Mesendoderm (in vitro differentiated cells): Measurements from ENCODE around the gene ANKFN1.

Experiments
- DNase-seq: peaks from one replicate; pipeline ENCODE4 v3.0.0; 2013
- H2AK5ac ChIP-seq: 2 replicates; pipeline ENCODE4 v1.6.1; 2013; ENCODE audit warnings: low read length, inconsistent platforms
- H2BK120ac ChIP-seq: 2 replicates; pipeline ENCODE4 v1.6.1; 2013; ENCODE audit warnings: low read depth, mild to moderate bottlenecking, low read length, moderate library complexity, mixed read lengths
- H2BK15ac ChIP-seq: replicated peaks from 2 replicates; pipeline ENCODE4 v1.6.1; 2013; ENCODE audit warnings: low read depth, mild to moderate bottlenecking, moderate library complexity
- H2BK5ac ChIP-seq: 2 replicates; pipeline ENCODE4 v1.6.1; 2013; ENCODE audit warnings: low read length, inconsistent platforms
- H3K18ac ChIP-seq: 2 replicates; pipeline ENCODE4 v1.6.1; 2013; ENCODE audit warnings: mild to moderate bottlenecking, low read length, mixed read lengths
- H3K23ac ChIP-seq: one replicate; pipeline ENCODE4 v1.6.1; 2013; ENCODE audit warnings: low read length
- H3K27ac ChIP-seq: 2 replicates; pipeline ENCODE4 v1.5.1; 2013; ENCODE audit warnings: low read depth, mild to moderate bottlenecking, inconsistent platforms, low read length, moderate library complexity
- H3K27me3 ChIP-seq: 2 replicates; pipeline ENCODE4 v1.6.1; 2013; ENCODE audit warnings: low read length, control low read depth, mild to moderate bottlenecking, inconsistent platforms; ENCODE audit not compliant: insufficient read depth, poor library complexity
- H3K36me3 ChIP-seq: 2 replicates; pipeline ENCODE4 v1.6.1; 2013; ENCODE audit warnings: low read length, inconsistent platforms; ENCODE audit not compliant: control insufficient read depth, insufficient read depth
- H3K4ac ChIP-seq: one replicate; pipeline ENCODE4 v1.6.1; 2013; ENCODE audit warnings: low read depth, mild to moderate bottlenecking, low read length, moderate library complexity
- H3K4me1 ChIP-seq: 2 replicates; pipeline ENCODE4 v1.6.1; 2013; ENCODE audit warnings: low read depth, low read length, inconsistent platforms; ENCODE audit not compliant: control insufficient read depth
- H3K4me2 ChIP-seq: 2 replicates; pipeline ENCODE4 v1.6.1; 2013; ENCODE audit warnings: low read length
- H3K4me3 ChIP-seq: 2 replicates; pipeline ENCODE4 v1.5.1; 2013; ENCODE audit warnings: mild to moderate bottlenecking, low read length
- H3K56ac ChIP-seq: one replicate; pipeline ENCODE4 v1.6.1; 2013; ENCODE audit warnings: low read length
- H3K79me1 ChIP-seq: 2 replicates; pipeline ENCODE4 v1.6.1; 2013; ENCODE audit warnings: low read length, inconsistent platforms
- H3K79me2 ChIP-seq: 2 replicates; pipeline ENCODE4 v1.6.1; 2013; ENCODE audit warnings: mild to moderate bottlenecking, low read length; ENCODE audit not compliant: control insufficient read depth, insufficient read depth
- H3K9ac ChIP-seq: 2 replicates; pipeline ENCODE4 v1.6.1; 2013; ENCODE audit warnings: low read length, inconsistent platforms
- H4K5ac ChIP-seq: one replicate; pipeline ENCODE4 v1.6.1; 2013; ENCODE audit warnings: low read length
- H4K8ac ChIP-seq: one replicate; pipeline ENCODE4 v1.6.1; 2013; ENCODE audit warnings: low read depth, mild to moderate bottlenecking, control low read depth, low read length, moderate library complexity
- WGBS: extraction: QIAGEN DNeasy Blood & Tissue Kit; methylation state at CpG from one replicate; pipeline ENCODE4 v1.1.7; 2013; ENCODE audit warnings: low lambda C conversion rate, missing lambda C conversion rate; ENCODE audit not compliant: insufficient coverage; ENCODE audit errors: extremely low coverage; 5-methylcytosine and 5-hydroxymethylcytosine counted together

ANKFN1 gene

DNA sequence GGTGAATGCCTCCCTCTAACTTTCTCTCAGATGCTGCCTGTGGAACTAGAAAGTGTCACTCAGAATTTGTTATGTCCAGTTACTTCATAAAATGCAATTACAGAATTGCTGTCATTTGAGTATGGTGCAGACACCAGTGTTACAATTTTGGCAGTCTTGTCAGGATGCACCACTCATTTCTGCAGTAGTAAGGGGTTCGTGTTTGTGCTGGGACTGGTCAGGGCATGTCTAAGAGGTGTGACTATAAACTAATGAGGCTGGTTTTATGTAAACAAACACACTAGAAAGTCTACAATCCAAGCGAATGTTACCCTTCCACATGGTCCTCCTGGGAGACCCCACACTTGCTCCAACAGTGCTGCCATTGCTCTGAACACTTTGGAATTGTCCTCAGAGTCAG lies 206.2 kb downstream of the ANKFN1 start:
- DNase-seq = no peak

DNA sequence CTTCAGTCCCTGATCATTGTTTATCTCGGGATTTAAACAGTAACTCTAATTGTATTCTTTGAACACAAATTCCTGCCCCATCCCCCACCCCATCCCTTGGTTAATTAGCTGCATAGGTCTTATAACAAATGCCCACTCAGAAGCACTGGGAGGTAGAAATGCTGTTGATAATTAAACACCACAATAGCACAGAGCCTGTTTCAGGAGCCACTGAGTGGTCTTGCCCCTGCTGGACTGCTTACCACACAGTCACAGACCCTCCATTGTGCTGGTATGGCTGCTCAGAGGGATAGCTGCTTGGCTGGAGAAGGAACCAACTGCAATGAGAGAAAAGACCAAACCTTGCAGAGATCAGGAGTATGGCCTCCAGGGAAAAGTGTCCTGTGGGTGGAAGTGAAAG lies 214.1 kb downstream of the ANKFN1 start:
- WGBS = no CpG with 5 or more reads among the region's 1 CpG
- Histone ChIP-seq H3K79me1 (no peaks in the 10 kb centered on the region), H3K4ac (no peak overlapping the region), H2AK5ac (no peak overlapping the region), H3K4me1 (peaks cover 3% of the 10 kb centered on the region), H3K23ac (no peak overlapping the region), H2BK5ac (no peak overlapping the region), H4K5ac (no peak overlapping the region), H3K79me2 (no peaks in the 10 kb centered on the region), H3K27me3 (no peaks in the 10 kb centered on the region), H3K56ac (no peak overlapping the region), H3K18ac (no peak overlapping the region), H3K4me2 (no peak overlapping the region), H4K8ac (no peak overlapping the region), H3K36me3 (no peaks in the 10 kb centered on the region), H3K9ac (no peak overlapping the region), H3K4me3 (no peak overlapping the region), H2BK120ac (no peak overlapping the region), H3K27ac (no peak overlapping the region), H2BK15ac (no peak overlapping the region)
- DNase-seq = peak; percentile 49

More for the DNA sequence above, 206.2 kb downstream of the ANKFN1 start:
- Histone ChIP-seq H3K36me3 (no peaks in the 10 kb centered on the region), H3K27me3 (no peaks in the 10 kb centered on the region), H3K4me2 (no peak overlapping the region), H3K4me1 (no peaks in the 10 kb centered on the region), H3K56ac (no peak overlapping the region), H4K5ac (no peak overlapping the region), H3K4ac (no peak overlapping the region), H3K18ac (no peak overlapping the region), H2AK5ac (no peak overlapping the region), H3K4me3 (no peak overlapping the region), H3K9ac (no peak overlapping the region), H3K79me2 (no peaks in the 10 kb centered on the region), H3K27ac (no peak overlapping the region), H3K79me1 (no peaks in the 10 kb centered on the region), H3K23ac (no peak overlapping the region), H2BK5ac (no peak overlapping the region), H2BK15ac (no peak overlapping the region), H4K8ac (no peak overlapping the region), H2BK120ac (no peak overlapping the region)
- no CpG with 5 or more reads among the region's 2 CpGs for WGBS

DNA sequence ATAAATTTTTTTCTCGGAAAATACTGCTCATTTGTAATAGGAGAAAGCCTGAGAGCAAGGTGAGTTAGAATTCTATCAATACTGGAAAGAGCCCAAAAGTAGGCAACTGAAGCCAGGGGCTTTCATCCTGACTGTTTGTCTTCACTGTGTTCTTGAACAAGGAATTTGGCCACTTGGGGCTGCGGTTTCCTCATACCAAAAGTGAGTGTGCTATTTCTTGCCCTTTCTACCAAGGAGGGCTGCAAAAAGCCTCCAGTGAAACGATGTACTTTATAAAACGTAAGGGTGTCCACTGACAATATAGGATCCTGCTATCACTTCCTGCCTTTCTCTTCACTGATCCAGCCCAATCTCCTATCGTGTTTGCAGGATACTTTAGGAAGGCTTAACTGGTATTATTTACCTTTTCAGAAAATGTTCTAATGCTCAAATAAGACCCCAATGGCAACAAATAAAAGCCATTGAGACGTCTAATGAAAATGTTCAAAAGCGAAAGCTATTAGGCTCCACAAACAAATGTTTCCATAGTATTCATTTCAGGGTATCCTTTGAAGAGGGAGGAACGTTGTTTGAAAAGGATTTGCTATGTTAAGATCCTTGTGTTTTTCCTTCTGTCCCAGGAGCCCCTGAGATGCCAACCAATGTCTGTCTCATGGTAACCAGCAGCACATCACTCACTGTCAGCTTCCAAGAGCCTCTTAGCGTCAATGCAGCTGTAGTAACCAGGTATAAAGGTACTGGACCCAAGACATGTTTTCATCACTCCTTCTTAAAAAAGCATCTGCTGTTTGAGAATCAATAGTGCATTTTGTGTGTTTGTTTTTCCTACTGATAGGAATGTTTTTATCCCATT lies 220.9 kb downstream of the ANKFN1 start:
- no peak overlapping the region for H4K8ac ChIP-seq
- no peaks in the 10 kb centered on the region for H3K36me3 ChIP-seq
- H3K27me3 ChIP-seq = no peaks in the 10 kb centered on the region
- no peak overlapping the region for H3K18ac ChIP-seq
- no peaks in the 10 kb centered on the region for H3K79me1 ChIP-seq
- H3K4me3 ChIP-seq = no peak overlapping the region
- peak; percentile 21 for DNase-seq
- H2BK120ac ChIP-seq = no peak overlapping the region
- no peak overlapping the region for H3K56ac ChIP-seq
- WGBS = no CpG with 5 or more reads among the region's 9 CpGs
- no peak overlapping the region for H3K4ac ChIP-seq
- H3K23ac ChIP-seq = no peak overlapping the region
- H4K5ac ChIP-seq = no peak overlapping the region
- no peak overlapping the region for H2AK5ac ChIP-seq
- H3K4me1 ChIP-seq = no peaks in the 10 kb centered on the region
- H3K9ac ChIP-seq = no peak overlapping the region
- H3K27ac ChIP-seq = no peak overlapping the region
- no peak overlapping the region for H3K4me2 ChIP-seq
- no peak overlapping the region for H2BK15ac ChIP-seq
- H3K79me2 ChIP-seq = no peaks in the 10 kb centered on the region
- no peak overlapping the region for H2BK5ac ChIP-seq

DNA sequence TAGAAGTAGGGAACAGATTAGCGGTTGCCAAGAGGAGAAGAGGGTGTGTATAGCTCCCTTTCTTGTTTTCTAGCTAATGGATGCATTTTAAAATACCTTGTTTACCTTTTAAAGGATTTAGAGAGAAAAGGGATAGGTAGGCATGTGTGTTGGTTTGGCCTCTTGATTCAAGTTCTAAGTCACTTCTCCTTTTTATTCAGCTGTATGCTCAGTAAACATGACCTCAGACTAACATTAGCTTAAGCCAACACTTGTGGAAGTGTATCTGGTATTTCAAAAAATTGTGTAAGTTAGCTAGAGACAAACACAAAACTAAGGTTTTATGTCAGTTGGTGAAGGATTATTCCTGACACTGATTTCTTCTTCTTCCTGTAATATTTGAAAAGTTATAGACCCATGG lies 236.1 kb downstream of the ANKFN1 start:
- H3K23ac ChIP-seq = no peak overlapping the region
- H2AK5ac ChIP-seq = no peak overlapping the region
- H3K27ac ChIP-seq = no peak overlapping the region
- WGBS = no CpG with 5 or more reads among the region's 1 CpG
- H2BK120ac ChIP-seq = no peak overlapping the region
- no peak overlapping the region for H3K9ac ChIP-seq
- no peaks in the 10 kb centered on the region for H3K79me2 ChIP-seq
- no peaks in the 10 kb centered on the region for H3K36me3 ChIP-seq
- no peak overlapping the region for H3K4me3 ChIP-seq
- no peak for DNase-seq
- no peak overlapping the region for H3K56ac ChIP-seq
- H3K27me3 ChIP-seq = no peaks in the 10 kb centered on the region
- H3K18ac ChIP-seq = no peak overlapping the region
- H4K5ac ChIP-seq = no peak overlapping the region
- H4K8ac ChIP-seq = no peak overlapping the region
- no peak overlapping the region for H3K4me2 ChIP-seq
- H3K79me1 ChIP-seq = no peaks in the 10 kb centered on the region
- no peaks in the 10 kb centered on the region for H3K4me1 ChIP-seq
- no peak overlapping the region for H3K4ac ChIP-seq
- H2BK5ac ChIP-seq = no peak overlapping the region
- no peak overlapping the region for H2BK15ac ChIP-seq

DNA sequence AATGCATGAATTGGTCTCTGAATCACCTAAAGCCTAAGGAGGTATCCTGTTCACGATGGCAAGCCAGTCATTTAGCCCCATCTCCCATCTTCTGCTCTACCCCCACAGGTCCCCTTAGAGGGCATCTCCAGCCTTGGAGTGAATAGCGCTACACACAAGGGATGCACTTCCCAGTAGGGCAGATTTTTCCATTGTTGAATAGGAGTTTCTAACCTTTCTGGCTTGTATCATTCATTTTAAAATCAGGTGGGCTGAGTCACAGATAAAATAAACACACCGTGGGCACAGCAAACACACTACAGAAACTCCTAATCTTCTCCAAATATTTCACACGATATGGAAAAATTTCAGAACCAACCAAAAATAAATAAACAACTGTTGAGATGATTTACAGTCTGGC lies 239.0 kb downstream of the ANKFN1 start:
- Histone ChIP-seq H3K27ac (no peak overlapping the region), H2BK120ac (no peak overlapping the region)
- WGBS = no CpG with 5 or more reads among the region's 4 CpGs

DNA sequence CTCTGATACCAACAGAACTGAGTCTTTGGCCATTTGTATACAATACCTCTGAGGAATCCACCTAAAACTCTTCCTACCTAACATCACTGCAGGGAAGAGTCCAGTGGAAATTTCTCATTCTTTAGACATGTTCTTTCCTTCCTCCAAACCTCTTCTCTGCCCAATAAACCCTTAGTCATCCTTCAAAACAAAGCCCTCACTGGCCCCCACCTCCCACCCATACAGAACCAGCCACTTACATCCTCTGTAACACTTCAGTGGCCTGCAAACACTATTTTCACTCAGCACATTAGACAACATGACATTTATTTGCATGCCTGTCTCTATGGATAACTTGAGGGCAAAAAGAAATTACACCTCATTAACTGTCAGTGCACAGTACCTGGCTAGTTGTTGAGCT lies 239.9 kb downstream of the ANKFN1 start:
- Histone ChIP-seq H2BK120ac (no peak overlapping the region), H3K4ac (no peak overlapping the region), H3K4me1 (no peaks in the 10 kb centered on the region), H3K27ac (no peak overlapping the region), H3K4me2 (no peak overlapping the region), H3K79me2 (no peaks in the 10 kb centered on the region), H3K18ac (no peak overlapping the region), H3K56ac (no peak overlapping the region), H3K36me3 (no peaks in the 10 kb centered on the region), H2AK5ac (no peak overlapping the region), H2BK15ac (no peak overlapping the region), H2BK5ac (no peak overlapping the region), H4K5ac (no peak overlapping the region), H3K27me3 (no peaks in the 10 kb centered on the region), H3K4me3 (no peak overlapping the region), H3K79me1 (no peaks in the 10 kb centered on the region), H4K8ac (no peak overlapping the region), H3K9ac (no peak overlapping the region), H3K23ac (no peak overlapping the region)
- no peak for DNase-seq

More for the DNA sequence above, 239.0 kb downstream of the ANKFN1 start:
- H3K4me2 ChIP-seq = no peak overlapping the region
- no peak overlapping the region for H3K9ac ChIP-seq
- H3K23ac ChIP-seq = no peak overlapping the region
- H3K79me1 ChIP-seq = no peaks in the 10 kb centered on the region
- no peaks in the 10 kb centered on the region for H3K36me3 ChIP-seq
- H4K5ac ChIP-seq = no peak overlapping the region
- H3K79me2 ChIP-seq = no peaks in the 10 kb centered on the region
- no peak overlapping the region for H2BK5ac ChIP-seq
- no peak overlapping the region for H2BK15ac ChIP-seq
- DNase-seq = no peak
- no peak overlapping the region for H2AK5ac ChIP-seq
- no peak overlapping the region for H3K4me3 ChIP-seq
- H3K4me1 ChIP-seq = no peaks in the 10 kb centered on the region
- no peaks in the 10 kb centered on the region for H3K27me3 ChIP-seq
- no peak overlapping the region for H3K56ac ChIP-seq
- no peak overlapping the region for H3K4ac ChIP-seq
- H4K8ac ChIP-seq = no peak overlapping the region
- no peak overlapping the region for H3K18ac ChIP-seq
